ENCODE results near the gene LPIN2.

DNA sequence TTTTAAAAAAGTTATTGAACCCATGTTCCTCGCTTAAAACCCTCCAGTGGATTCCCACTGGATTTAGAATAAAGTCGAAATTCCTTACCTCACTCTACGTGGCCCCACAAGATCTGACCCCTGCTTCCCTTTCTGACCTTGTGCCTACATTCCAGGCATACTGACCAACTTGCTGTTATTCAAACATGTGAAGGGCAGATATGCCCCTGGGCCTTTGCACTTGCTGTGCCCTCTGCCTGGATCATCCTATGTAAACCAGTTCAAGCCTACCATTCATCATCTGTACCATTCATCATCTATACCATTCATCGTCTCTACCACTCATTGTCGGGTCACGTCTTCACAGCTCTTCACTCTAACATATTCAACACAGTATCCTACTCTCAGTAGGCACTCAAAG lies 41.3 kb upstream of the LPIN2 start:
- TF ChIP-seq, protein P1, sequence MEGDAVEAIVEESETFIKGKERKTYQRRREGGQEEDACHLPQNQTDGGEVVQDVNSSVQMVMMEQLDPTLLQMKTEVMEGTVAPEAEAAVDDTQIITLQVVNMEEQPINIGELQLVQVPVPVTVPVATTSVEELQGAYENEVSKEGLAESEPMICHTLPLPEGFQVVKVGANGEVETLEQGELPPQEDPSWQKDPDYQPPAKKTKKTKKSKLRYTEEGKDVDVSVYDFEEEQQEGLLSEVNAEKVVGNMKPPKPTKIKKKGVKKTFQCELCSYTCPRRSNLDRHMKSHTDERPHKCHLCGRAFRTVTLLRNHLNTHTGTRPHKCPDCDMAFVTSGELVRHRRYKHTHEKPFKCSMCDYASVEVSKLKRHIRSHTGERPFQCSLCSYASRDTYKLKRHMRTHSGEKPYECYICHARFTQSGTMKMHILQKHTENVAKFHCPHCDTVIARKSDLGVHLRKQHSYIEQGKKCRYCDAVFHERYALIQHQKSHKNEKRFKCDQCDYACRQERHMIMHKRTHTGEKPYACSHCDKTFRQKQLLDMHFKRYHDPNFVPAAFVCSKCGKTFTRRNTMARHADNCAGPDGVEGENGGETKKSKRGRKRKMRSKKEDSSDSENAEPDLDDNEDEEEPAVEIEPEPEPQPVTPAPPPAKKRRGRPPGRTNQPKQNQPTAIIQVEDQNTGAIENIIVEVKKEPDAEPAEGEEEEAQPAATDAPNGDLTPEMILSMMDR (IDR thresholded peaks at IDR 0.05; ENCODE audit: insufficient read depth, low read length), result no peak
- no peak for TF ChIP-seq POLR2AphosphoS5 (IDR thresholded peaks at IDR 0.05; ENCODE audit: low read depth)

All from HL-60 (cell line).